Sigmoid colon (tissue), 4 donors: ENCODE measurements around the gene KRT6C.
"Not testable (repeated sequence)": the region's sequence is repeated elsewhere in the genome, so short reads cannot be mapped to it uniquely, and the experiment has no call there.

Source experiments
- CTCF ChIP-seq, 4 experiments: fragments of 450-650 bp in 3 of 4; fragments of 200-600 bp in 1 of 4; IDR thresholded peaks; one replicate each; pipeline ENCODE4 v1.5.1; 2016 to 2019; ENCODE audit warnings: antibody characterized with exemption in 4 of 4, mild to moderate bottlenecking in 3 of 4, moderate library complexity in 2 of 4
- POLR2A ChIP-seq, 2 donors: fragments of 450-650 bp; IDR thresholded peaks; one replicate each; pipeline ENCODE4 v1.6.1; 2016; ENCODE audit warnings: antibody characterized with exemption in 2 of 2, mild to moderate bottlenecking in 2 of 2, moderate library complexity in 2 of 2
- POLR2AphosphoS5 ChIP-seq, 4 donors: sonication (generic); formaldehyde crosslinking; IDR thresholded peaks; one replicate each; pipeline ENCODE4 v1.6.1; 2017; ENCODE audit warnings: antibody characterized with exemption in 4 of 4

DNA sequence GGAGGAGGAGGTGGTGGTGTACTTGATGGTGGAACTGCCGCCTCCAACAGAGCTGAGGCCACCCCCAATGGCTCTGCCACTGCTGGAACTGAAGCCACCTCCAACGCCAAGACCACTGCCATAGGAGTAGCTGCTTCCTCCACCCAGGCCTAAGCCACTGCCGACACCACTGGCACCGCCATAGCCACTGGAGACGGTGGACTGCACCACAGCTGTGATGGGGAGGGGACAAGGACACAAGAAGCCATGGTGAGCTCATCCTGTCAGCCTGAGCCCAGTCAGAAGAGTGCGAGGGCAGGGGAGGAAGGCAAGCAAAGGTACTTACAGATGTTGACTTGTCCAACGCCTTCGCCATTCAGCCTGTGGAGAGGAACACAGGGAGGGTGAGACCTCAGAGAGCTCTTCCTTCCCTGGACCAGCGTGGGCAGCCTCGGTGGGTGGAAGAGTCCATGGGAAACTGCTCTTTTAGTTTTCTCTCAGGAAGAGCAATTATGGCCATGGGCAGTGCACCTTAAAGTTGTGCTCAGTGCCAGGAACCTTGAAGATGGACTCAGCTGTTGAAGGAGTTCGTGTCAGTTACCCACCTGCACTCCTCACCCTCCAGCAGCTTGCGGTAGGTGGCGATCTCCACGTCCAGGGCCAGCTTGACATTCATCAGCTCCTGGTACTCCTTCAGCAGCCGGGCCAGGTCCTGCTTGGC, 14.3 kb upstream of the KRT6C start:
- not testable (repeated sequence) for TF ChIP-seq CTCF, POLR2A, POLR2AphosphoS5 (IDR thresholded peaks at IDR 0.05)
